Endometrial microvascular endothelial cells (primary cell): Measurements from ENCODE around the gene NXPE3. TPM values are rescaled to one million over a fixed set of nuclear protein-coding genes. Genes with fewer than 3 reads are reported as not detected.

Source experiments
- in situ Hi-C: cut with HindIII; loops from 2 replicates; pipeline ENCODE4 v1.10.0; 2017; ENCODE audit warnings: low sequenced_read_pairs, low pct_unique_long_range_greater_than_20kb; ENCODE audit errors: inconsistent ontology term
- total RNA-seq: library from RNA; depleted of rRNA; stranded (reverse); fragments of >200 nt; gene quantifications from one replicate; pipeline ENCODE4 v1.2.3, GENCODE V29; 2015; ENCODE audit errors: inconsistent ontology term

NXPE3 gene
- total RNA-seq, 1 donor from 2014 or later: 10.1 TPM

DNA sequence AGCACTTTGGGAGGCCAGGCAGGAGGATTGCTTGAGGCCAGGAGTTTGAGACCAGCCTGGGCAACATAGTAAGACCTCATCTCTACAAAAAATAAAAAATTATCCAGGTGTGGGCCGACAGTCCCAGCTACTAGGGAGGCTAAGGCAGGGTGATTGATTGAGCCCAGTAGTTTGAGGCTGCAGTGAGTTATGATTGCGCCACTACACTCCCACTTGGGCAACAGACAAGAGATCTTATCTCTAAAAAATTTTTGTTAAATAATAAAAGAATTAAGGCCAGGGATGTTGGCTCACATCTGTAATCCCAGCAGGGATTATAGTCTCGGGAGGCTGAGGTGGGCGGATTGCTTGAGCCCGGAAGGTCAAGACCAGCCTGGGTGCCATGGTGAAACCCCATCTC lies 44.5 kb downstream of the NXPE3 start:
- in situ Hi-C loops: loop anchor here (25.0 kb wide), 2 partner anchors 364 to 714 kb away; no protein-coding TSS in a partner anchor

DNA sequence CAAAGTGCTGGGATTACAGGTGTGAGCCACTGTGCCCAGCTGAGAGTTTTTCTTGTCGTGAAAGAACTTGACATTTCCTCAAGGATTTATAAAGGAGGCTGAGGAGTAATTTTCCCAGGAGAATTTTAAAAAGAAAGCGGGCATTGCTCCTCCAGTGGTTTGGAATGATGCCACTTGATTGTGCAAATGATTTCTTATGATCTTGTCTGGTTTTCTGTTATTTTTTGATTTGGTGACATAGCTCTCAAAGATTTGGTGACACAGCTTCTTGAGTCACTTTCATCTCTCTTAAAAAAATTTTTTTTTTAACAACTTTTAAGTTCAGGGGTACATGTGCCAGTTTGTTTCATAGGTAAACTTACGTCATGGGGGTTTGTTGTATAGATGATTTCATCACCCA lies 45.7 kb downstream of the NXPE3 start:
- in situ Hi-C loops: loop anchor here (25.0 kb wide), 2 partner anchors 363 to 713 kb away; no protein-coding TSS in a partner anchor

DNA sequence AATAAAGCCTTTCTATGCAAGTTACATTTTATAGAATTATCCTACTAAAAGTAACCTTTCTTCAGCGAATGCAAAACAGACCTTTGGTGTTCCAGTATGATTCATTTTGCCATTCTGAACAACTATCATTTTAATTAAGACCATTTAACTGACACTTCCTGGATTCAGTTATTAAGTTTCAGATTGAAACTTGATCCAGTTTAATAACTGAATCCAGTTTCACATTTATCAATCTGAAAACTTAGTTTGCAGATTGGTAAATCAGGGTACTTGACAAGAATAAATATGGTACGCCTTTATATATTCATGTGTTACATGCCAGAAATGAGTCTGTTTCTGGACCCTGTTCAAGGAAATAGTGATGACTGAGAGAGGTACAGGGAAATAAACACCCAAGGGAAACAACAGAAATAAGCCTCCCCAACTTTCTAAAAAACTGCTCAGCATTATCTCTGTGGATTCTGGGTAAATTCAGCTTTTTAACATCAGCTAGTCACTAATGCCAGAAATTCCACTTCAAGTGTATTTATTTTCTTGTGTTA lies 47.0 kb downstream of the NXPE3 start:
- in situ Hi-C loops: no loop called here

DNA sequence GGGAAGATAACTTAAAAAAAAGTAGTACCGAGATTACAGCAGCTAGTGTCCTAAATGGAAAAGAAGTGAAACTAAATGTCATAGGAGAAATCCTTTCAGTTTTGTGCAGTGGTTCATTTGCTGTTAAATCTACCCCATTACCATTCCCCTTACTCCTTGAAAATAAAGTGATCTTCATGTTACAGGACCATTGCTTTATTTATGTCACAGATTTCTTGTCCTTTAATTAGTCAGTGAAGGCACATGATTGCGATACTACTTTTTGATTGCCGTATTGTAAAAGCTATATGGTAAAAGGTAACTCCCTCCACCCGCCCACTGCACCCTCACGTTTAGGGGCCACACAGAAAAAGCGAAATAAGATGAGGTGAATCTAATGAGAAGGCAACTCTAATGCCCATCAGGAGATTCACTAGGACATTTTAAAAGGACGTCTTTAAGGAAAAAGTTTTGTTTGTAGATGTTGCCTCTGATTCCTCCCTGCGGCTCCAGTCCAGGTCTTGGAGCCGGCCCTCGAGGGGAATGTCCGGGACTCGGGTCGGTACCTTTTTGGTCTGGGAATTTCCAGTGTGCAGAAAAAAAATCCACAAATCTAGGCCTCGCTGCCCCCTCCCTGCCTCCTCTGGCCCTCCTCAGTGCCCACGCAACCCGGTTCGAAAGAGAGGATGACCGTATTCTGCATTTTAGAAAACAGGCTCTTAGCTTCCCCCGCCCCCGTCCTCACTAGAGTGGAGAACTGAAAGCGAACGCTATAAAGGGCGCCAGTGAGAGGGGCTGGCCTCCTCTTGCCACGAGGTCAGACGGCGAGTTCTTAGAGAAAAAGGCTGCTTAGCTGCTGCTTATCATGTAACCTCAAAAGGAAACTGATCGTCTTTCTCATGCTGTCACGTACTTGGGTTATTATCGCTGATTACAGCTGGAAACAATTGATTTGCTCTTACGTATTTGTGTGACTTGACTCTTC lies 48.5 kb downstream of the NXPE3 start:
- in situ Hi-C loops: no loop called here

DNA sequence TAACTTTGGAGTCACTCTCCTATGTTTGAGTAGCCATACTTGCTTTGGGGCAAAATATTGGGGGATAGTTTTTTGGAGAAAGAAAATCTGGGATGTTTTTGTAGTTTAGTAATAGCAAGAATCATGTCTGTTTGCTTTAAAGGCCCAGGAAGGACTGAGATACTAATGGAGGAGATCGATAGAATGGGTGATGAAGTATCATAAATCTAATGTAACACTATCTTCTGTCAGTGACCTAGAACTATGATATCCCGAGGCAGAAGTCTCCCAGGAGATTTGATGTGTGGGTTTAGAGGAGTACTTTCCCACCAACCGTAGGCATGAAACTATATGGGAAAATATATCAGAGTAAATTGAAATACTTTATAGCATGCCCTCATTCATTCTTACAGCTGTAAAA lies 49.3 kb downstream of the NXPE3 start:
- in situ Hi-C loops: no loop called here

DNA sequence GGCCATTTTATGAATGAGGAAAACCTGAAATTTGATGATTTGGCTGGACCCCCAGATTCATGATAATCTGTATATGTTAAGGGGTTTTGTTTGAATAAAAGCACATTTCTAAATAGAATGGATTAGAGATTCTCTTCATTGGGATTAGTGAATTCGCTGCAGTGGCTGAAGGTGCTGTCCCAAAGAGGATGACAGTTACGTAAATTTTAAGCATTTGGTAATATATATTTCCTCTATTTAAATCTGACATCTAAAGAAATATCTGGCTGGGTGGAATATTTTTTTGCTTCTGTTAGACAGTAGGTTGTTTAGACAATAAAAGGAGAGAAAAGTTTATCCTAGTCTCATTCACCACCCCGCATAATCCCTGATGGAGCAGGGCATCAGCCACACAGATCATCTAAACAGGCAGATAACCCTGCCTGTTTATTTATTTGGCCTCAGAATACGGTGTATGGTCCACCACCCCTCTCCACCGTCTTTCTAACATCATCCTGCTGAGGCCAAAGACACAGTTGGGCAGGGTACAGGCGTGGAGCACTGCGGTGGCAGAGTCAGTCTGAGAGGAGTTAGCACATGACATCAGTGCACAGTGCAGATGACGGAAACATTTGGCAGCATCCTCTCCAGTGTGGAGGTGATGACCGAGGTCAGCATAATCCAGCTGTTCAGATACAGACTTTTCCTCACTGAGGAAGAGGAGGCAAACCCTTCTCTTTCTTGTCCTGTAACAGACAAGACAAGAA lies 49.9 kb downstream of the NXPE3 start:
- in situ Hi-C loops: no loop called here

DNA sequence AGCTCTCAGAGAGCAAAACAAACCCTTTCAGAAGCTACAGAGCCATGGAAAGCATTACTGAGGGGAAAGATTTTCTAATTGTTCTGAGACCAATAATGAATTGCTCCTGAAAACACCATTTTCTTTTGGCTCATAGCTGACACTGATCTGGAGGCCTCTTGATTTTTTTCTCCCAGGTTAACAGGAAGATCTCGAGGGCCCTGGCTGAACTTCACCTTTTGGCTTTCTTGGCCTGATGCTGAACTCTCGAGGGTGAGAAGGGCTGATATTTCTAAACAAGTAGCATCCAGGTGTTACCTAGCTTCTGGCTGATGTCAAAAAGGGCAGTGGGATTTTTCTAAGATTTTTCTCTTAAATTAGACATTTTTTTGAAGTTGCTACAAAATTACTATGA lies 50.4 kb downstream of the NXPE3 start:
- in situ Hi-C loops: no loop called here

DNA sequence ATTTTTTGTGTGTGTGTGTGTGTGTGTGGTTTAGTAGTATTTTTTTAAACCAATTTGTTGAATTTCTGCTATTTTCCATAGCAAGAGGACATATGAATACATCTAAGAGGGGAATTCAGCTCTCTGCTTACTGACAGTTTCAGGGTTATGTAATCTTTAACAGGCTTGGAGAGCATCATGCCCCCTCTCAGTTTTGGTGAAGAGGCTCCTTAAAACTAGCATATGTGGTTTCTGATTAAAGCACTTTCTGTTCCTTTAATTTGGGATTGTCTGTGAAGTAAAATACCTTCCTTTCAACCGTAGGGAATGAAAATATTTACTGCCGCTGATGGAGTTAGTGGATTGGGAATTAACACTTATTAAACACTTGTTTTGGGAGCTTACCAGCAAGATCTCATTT lies 50.9 kb downstream of the NXPE3 start:
- in situ Hi-C loops: no loop called here

DNA sequence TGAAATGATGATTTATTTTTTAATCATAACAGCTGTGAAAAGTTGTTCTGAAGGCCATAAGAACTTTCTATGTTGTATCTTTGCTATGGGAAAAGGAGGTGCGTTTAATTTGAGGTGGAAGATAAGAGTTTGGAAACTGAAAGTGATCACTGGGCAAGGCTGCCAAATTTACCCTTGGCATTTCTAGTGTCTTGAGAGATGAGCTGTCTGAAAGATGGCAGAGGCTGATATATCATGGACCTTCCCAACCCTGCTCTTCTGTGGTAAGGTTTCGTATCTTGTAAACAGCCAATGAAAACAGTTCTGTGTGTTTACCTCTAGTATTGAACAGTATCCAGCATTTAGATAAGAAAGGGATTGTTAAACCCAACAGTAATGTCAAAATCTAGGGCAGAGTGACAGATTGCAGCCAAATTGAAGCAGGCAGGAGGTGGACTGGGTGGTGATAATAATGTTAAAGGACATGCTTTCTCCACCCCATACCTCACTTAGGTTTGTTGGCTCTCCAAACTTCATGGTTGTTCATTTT lies 54.5 kb downstream of the NXPE3 start:
- in situ Hi-C loops: no loop called here

DNA sequence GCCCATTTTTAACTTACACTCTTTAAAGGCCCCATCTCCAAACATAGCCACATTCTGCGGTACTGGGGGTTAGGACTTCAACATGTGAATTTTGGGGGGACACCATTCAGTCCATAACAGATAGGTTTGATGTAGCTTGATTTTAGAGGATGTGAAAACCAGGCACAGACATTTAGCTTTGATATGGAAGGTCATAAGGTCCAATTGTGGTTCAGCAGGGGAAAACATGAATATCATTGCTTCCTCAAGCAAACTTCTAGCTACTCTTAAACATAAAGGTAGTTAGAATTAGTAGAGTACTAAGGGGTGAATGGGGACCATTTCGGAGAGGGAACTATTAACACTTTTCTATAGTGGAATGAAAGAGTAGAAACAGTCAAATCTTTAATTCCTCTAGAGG lies 56.7 kb downstream of the NXPE3 start:
- in situ Hi-C loops: no loop called here

DNA sequence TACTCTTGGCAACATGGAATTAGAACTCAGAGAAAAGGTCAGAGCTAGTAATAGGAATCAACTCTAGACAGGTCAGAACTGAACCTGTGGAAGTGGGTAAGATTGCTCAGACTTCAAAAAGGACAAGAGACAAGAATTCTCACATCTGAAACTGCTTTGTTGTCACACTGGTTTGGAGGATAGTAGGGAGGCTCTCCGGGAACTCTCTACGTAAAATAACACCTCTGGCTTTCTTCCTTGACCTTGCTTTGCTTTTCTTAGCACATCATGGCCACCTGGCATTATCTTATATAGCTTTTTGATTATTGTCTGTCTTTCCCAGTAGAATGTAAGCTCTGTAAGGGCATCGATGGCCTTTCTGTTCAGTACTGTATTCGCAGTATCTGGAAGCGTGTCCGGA lies 57.1 kb downstream of the NXPE3 start:
- in situ Hi-C loops: no loop called here

DNA sequence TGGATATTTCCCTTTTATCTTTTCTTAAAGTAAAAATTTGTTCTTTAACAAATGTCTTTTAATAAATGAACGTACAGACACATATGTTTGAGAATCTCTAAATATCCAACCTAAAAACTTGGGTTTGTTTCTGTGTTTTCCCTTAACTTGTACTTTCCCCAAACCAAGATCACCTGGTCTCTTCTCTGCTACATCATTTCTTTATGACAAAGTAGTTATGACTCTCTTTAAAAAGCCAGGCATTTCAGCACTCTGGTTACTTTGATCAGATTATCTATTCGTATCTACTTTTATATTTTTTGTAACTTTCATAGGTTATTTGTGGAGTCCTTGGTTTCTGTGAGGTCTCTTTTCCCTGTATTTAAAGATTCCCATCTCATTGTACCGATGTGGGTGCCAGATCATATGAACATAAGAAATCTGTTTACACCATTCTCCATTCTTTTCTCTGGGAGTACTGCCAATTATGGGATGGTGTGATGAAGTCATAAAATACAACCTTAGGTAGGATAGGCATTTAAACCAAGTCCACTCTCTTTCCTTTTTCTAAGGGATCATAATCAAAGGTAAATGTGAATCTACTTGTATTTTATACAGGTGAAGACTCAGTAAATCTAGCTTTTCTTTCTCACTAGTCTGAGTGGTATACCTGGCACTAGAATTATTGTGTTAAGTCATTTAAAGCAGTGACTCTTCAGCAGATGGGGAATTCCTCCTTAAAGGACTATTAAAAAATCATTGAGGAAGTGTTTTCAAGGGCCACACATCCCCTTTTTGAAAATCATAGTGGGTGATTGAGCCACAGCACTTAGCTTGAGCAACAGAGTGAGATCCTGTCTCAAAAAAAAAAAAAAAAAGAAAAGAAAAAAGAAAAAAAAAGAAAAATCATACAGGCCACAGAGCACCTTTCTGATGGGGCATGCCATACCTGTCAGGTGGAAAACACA lies 57.9 kb downstream of the NXPE3 start:
- in situ Hi-C loops: no loop called here

DNA sequence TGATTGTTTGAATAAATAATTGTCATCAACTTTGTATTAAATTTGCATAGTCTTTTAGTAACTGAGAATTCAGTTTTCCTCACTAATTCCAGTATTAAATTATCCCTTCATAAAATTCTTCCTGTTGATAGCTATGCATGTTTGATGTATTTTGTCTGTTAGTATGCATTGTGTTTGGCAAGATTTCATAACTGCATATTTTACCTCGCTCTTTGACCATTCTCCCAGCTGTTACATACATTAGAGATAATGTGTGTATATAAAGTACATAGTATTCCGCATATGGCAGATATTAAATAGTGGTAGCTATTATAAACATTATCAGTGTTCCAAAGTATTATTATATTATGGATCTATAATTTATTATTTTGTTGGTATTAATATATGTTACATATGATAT lies 59.7 kb downstream of the NXPE3 start:
- in situ Hi-C loops: no loop called here

DNA sequence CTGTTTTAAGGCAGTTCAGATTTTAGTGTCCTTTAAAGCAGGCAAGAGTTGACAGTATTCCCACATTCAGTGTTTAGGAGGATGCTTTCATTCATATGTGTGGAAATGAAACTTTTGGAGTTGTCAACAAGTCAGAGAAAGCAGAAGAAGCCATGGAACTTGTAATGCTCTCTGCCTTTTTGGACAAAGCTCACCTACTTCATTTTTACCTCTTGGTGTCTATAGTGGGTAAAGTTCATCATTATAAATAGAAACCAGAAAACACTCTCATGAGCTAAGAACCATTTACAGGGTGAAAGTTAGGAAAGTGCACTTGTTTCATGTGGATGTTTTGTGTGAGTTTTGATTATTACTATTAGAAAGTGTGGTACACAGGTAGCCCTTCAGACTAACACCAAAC lies 61.1 kb downstream of the NXPE3 start:
- in situ Hi-C loops: no loop called here

DNA sequence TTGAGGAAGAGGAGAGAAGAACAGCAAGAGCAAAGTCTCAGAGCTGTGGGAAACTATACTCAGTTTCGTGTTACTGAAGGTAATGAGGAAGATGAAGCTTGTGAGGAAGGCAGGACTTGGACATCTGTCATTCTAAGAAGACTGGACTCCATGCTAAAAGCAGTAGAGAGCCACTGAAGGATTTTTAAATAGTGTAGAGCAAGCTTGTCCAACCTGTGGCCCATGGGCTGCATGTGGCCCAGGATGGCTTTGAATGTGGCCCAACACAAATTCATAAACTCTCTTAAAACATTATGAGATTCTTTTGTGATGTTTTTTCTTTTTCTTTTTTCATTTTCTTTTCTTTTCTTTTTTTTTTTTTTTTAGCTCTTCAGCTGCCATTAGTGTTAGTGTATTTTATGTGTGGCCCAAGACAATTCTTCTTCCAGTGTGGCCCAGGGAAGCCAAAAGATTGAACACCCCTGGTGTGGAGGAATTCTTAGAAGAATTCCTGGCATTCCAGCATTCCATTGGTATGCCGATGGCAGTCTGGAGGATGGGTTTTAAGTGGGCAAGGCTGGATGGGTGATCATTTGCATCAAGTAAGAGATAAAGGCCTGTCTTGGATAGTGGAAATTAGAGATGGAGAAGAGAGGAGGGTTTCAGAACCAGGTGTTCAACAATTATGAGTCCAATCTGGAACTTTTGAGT lies 63.4 kb downstream of the NXPE3 start:
- in situ Hi-C loops: no loop called here

DNA sequence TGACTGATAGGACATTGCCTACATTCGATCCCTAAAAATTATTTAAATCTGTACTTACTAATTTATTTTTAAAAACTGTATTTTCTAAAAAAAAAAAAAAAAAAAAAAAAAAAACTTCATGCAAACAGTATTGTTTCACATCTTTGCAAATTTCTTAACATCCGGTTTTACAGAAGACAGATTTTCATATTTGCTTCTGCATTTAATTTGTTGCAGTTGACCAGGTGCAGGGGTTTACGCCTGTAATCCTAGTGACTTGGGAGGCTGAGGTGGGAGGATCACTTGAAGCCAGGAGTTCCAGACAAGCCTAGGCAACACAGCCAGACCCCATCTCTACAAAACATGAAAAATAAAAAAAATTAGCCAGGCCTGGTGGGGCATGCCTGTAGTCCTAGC lies 63.9 kb downstream of the NXPE3 start:
- in situ Hi-C loops: no loop called here

DNA sequence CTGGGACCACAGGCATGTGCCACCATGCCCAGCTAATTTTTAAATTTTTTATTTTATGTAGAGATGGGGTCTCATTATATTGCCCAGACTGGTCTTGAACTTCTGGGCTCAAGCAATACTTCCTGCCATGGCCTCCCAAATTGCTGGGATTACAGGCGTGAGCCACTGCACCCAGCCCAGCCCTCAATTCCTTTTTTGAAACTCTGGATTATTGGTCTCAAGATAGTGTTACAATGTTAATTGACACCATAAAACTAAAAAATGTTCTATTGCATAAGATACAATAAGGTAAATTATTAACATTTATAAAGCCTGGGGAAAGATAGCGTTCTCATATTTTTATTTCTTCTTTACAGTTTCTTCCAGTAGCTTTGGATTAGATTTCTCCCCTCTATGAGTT lies 66.4 kb downstream of the NXPE3 start:
- in situ Hi-C loops: no loop called here

DNA sequence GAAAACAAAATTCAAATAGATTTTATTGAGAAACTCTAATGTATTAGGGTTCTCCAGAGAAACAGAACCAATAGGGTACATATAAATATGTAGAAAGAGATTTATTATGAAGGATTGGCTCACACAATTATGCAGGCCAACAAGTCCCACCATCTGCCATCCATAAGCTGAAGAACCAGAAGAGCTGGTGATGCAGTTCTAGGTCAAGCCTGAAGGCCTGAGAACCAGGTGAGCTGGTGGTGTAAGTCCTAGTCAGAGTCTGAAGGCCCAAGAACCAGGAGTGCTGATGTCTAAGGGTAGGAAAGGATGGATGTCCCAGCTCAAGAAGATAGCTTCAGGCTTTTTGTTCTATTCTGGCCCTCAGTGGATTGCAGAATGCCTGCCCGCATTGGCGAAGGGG lies 67.7 kb downstream of the NXPE3 start:
- in situ Hi-C loops: no loop called here
